Adipocyte (in vitro differentiated cells): ENCODE results near the gene MTARC2.

Experiments used
- DNase-seq: peaks from one replicate; pipeline ENCODE4 v3.0.0-alpha.2; 2015; ENCODE audit warnings: low read depth
- H3K27me3 ChIP-seq: replicated peaks from 2 replicates; pipeline ENCODE4 v1.7.0; 2013; ENCODE audit warnings: mild to moderate bottlenecking, low read length, moderate library complexity; ENCODE audit not compliant: control insufficient read depth, insufficient read depth
- H3K36me3 ChIP-seq: 2 replicates; pipeline ENCODE4 v1.7.0; 2013; ENCODE audit warnings: low read length, mild to moderate bottlenecking, moderate library complexity; ENCODE audit not compliant: control insufficient read depth, insufficient read depth, severe bottlenecking
- H3K4me1 ChIP-seq: 2 replicates; pipeline ENCODE4 v1.7.0; 2013; ENCODE audit warnings: mild to moderate bottlenecking, low read length, moderate library complexity; ENCODE audit not compliant: control insufficient read depth, insufficient read depth
- H3K4me3 ChIP-seq: 2 replicates; pipeline ENCODE4 v1.7.0; 2013; ENCODE audit warnings: mild to moderate bottlenecking, low read length, moderate library complexity
- H3K9ac ChIP-seq: 2 replicates; pipeline ENCODE4 v1.7.0; 2013; ENCODE audit warnings: mild to moderate bottlenecking, low read length, moderate library complexity
- H3K9me3 ChIP-seq: 2 replicates; pipeline ENCODE4 v1.7.0; 2013; ENCODE audit warnings: mild to moderate bottlenecking, low read length, moderate library complexity; ENCODE audit not compliant: control insufficient read depth

MTARC2 gene

DNA sequence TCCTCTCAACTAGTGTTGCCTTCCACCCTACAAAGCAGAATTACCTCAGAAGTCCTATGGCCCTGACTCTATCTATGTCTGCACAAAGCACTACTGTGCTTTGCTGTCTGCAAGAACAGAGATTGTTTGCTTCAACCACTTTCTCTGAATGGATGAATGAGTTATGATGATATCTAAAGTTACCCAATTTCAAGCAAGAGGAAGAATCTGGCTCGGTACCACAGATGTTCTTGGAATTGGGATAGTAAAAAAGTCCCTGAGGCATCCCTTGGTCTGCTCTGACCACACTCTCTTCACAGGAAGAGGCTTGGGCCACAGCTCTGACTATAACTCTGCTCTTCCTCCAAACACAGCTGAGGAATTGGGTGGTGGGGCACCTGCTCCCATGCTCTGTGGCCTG, 69.8 kb downstream of the MTARC2 start:
- peak; percentile 13 for DNase-seq
- H3K27me3 ChIP-seq = peaks cover 4% of the 10 kb centered on the region
- no peaks in the 10 kb centered on the region for H3K9me3 ChIP-seq

DNA sequence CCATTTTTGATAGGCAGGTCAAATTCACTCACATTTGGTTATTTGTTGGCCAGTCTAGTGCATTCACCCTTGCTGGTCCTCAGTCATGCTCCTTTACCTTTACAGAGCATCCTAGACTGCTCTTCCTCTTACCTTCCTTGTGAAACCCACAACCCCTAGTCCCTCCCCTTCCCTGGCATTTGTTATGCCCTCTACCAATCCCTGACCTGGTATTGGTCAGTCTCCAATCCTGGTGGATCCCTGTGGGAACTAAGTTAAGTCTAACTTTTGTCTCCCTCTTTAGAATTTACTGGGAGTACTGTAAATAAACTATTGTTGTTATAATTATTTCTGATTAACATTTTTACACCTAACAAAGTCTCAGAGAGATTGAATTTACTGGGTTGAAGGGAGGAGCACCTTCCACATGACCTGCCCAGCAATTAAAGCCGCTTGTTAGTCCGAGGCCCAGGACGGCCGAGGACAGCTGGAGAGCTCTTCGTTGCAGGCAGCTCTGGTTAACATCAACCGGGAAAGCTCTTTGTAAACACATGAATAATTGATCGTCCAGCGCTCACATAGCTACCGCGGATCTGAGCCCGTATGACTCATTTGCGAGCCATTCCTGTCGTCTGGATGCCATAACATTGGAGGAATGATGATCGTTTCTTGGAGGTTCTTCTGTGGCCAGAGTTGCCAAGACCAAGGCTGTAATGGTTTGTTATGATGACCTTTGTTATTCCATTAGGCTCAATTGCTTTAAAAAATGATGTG, 70.5 kb downstream of the MTARC2 start:
- Histone ChIP-seq H3K4me3 (peak overlapping the region; percentile 16), H3K36me3 (peaks cover 11% of the 10 kb centered on the region), H3K9ac (no peak overlapping the region), H3K9me3 (no peaks in the 10 kb centered on the region), H3K4me1 (peaks cover 22% of the 10 kb centered on the region), H3K27me3 (peaks cover 4% of the 10 kb centered on the region)
- DNase-seq = peak; percentile 74

More for the DNA sequence above, 69.8 kb downstream of the MTARC2 start:
- peaks cover 22% of the 10 kb centered on the region for H3K4me1 ChIP-seq
- H3K36me3 ChIP-seq = peaks cover 18% of the 10 kb centered on the region
- H3K4me3 ChIP-seq = peak overlapping the region; percentile 1
- H3K9ac ChIP-seq = no peak overlapping the region

DNA sequence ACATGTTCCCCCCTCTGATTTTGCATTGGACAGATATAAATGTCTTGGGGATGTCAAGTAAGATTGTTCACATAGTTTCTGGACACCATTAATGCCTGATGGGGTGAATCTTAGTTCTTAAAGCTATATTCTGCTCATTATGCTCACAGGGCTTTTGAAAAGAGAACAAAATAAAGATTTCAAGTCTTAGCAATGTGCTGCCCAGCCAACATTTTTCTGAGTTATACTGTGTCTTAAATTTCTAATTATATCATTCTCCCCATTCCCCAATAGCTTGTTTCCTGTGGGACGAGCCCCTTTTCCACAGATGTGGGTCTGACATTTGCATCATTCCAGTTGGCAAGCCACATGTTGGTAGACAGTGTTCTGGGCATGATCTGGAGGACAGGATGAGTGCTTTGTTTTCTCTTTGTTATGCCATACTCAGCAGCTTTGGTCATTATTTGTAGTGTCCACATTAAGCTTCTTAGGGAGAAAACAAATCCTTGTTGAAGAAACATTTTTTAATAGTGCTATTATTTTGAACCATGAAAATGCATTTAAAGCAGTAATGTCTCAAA, 71.4 kb downstream of the MTARC2 start:
- Histone ChIP-seq H3K9me3 (no peaks in the 10 kb centered on the region), H3K9ac (no peak overlapping the region), H3K4me1 (peaks cover 28% of the 10 kb centered on the region), H3K36me3 (peaks cover 7% of the 10 kb centered on the region), H3K27me3 (peaks cover 4% of the 10 kb centered on the region), H3K4me3 (peak overlapping the region; percentile 16)
- no peak for DNase-seq

DNA sequence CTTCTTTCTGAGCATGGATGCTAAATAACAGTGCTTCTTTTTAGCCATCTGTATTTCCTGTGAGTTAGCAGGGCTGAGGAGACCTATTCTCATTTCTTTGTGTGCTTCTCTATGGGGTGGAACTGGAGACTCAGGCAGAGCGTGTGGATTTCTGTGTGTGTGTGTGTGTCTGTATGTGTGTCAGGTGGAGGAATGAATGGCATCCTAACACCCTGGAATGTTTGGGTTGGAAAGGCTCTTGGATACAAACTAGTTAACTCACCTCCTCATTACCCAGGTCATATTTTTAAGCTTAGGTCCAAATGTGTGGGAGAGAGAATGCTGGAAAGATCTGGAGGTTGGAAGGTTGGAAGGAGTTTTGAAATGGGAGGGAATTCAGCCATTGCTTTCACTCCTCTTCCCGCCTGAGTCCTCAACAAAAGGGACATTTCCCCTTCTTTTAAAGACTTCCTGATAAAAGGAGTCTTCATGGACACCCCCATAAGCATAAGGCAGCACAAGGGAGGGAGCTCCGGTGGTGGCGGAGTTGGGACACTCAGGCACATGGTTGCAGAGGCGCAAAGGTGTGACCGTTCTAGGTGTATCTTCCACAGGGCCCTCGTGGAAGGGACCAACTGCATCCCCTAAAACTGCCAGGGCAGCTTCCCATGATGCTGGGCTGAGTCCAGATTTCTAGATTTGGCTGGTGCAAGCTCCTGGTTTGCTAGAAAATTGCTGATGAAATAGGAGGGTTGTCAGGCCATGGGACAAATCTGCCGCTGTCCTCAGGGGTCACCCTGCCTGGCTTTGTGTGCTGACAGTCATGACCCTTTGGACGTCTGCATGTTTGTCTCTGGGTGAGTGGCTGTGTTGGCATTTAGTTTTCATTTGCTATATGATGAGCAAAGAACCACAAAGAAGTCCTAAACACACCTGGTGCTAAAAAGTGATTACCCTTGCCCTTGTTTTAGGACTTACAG, 76.2 kb downstream of the MTARC2 start:
- H3K4me3 ChIP-seq = no peak overlapping the region
- H3K4me1 ChIP-seq = peaks cover 24% of the 10 kb centered on the region
- no peaks in the 10 kb centered on the region for H3K9me3 ChIP-seq
- DNase-seq = no peak
- H3K9ac ChIP-seq = no peak overlapping the region
- H3K36me3 ChIP-seq = no peaks in the 10 kb centered on the region
- no peaks in the 10 kb centered on the region for H3K27me3 ChIP-seq

DNA sequence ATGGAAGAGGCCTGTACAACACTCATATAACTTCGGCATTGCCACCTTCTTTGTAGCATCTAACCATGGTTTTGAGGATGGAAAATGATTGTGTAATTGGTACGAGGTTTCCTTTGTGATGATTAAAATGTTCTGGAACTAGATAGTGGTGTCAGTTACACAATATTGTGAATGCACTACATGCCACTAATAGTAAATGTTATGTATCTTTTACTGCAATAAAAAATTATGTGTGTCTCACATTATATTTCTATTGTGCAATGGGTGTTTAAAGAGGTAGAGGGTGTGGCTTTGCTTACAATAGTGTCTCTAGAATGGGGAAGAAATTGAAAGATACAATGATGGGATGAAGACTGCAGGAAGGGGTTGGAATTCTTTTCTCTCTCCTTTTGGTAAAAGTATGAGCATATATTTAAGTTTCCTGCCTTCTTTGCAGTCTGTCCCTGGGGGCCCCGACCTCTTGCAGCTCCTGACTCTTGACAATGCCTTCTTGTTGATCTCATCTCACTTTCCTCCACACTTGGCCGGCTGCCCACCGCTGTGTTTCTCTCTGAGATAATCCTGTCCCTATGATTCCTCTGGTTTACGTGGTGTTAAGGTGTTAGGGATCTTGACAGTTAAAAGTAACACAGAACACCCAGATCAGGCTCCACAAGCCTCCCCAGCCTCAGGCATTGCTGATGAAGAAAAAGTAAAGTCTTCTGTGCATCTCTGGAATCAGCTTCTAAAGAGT, 77.9 kb downstream of the MTARC2 start:
- no peak overlapping the region for H3K9ac ChIP-seq
- H3K9me3 ChIP-seq = no peaks in the 10 kb centered on the region
- H3K4me1 ChIP-seq = peaks cover 16% of the 10 kb centered on the region
- H3K27me3 ChIP-seq = no peaks in the 10 kb centered on the region
- DNase-seq = peak; percentile 27
- no peaks in the 10 kb centered on the region for H3K36me3 ChIP-seq
- H3K4me3 ChIP-seq = no peak overlapping the region

DNA sequence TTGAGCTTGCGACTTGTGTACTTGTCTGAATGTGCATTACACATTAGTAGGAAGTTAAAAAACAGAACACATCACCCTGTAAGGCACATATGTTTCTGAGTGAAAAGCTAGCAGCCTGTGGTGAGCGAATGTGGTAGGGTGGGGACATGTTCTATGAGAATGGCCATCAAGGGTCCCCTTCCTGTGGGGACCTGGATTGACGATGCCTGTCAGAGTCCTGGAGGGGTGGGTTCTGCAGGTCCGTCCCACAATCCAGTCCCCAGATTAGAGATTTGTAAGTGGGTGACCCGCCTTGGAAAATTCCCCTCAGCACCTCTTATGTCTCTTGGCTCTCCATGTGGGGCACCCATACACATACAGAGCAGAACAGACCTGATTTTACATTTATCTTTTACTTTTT, 78.6 kb downstream of the MTARC2 start:
- no peak for DNase-seq
- Histone ChIP-seq H3K36me3 (no peaks in the 10 kb centered on the region), H3K9me3 (no peaks in the 10 kb centered on the region), H3K4me3 (no peak overlapping the region), H3K4me1 (peaks cover 16% of the 10 kb centered on the region), H3K9ac (no peak overlapping the region), H3K27me3 (no peaks in the 10 kb centered on the region)

DNA sequence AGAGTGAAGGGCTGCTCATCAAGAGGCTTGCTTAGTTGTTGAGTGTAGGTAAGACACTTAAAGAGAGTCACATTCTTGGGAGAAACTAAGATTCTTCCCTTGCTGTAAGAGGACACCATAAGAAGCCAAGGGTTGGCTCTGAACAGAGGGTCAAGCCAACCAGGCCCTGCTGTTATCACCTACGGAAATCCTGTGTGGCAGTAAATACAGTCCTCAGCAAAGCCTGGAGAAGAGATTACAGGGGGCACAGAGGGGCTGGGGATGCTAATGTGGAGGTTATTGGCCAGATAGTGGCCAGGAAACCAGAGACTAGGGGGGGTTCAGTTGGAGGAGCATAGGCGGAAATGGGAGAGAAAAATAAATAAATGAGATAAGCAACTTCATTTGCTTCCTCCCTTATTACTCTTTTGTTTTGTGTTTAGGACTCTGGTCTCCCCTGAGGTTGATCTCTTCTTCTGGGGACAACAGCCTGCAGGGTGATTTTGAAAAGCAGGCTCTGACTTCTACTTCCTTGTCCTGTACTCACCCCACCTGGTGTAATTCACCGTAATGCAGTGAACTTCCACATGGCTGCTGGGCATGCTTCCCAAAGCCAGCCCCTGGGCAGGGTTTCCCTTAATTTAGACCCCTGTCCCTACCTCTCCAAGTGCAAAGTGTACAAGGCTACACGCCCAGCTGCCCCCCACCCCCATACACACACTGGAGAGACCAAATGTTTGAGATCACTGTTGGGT, 79.5 kb downstream of the MTARC2 start:
- no peak for DNase-seq
- H3K9me3 ChIP-seq = no peaks in the 10 kb centered on the region
- H3K36me3 ChIP-seq = no peaks in the 10 kb centered on the region
- no peaks in the 10 kb centered on the region for H3K27me3 ChIP-seq
- H3K4me1 ChIP-seq = peaks cover 16% of the 10 kb centered on the region
- no peak overlapping the region for H3K4me3 ChIP-seq
- H3K9ac ChIP-seq = no peak overlapping the region

DNA sequence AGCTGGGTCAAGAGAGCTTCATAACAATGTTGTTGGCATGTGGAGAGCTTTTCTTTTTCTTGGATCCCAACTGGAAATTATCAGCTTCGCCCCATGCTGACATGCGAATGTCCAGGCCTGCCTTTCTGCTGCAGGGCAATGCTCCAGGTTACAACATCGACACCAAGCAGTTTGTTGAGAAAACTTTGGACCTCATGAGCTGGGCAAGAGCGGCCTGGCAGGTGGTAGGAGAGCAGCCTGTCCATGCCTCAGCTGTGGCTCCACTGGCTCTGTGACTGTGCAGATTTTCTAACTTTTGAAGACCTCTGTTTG, 80.0 kb downstream of the MTARC2 start:
- H3K9ac ChIP-seq = no peak overlapping the region
- H3K9me3 ChIP-seq = no peaks in the 10 kb centered on the region
- peaks cover 16% of the 10 kb centered on the region for H3K4me1 ChIP-seq
- DNase-seq = no peak
- H3K4me3 ChIP-seq = no peak overlapping the region
- H3K27me3 ChIP-seq = no peaks in the 10 kb centered on the region
- H3K36me3 ChIP-seq = no peaks in the 10 kb centered on the region

DNA sequence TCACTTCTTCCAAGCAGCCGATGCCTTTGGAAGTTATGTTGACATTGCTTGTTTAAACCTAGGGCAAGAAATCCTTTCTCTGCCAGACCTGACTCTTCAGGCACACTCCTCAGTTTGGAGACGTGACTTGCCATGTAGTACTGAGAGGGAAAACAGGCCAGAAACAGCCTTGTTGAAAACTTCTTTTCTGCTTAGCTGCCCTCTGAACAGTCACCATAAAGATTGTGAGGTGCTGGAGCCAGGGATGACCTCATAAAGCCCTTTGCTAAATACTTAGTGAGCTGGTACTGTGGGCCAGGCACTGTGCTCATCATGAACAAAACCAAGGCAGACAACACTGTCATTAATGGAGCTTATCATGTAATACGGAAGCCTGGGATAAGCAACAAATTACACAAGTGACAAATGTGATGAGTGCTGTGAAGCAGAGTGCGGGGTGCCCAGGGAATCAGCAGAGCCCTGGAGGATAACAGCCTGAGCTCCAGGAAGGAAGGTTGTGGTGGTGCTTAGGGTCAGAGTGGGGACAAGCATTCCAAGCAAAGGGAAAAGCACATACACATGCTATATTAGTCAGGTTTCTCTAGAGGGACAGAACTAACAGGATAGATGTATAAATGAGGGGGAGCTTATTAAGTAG, 80.9 kb downstream of the MTARC2 start:
- no peaks in the 10 kb centered on the region for H3K27me3 ChIP-seq
- H3K4me1 ChIP-seq = peaks cover 11% of the 10 kb centered on the region
- no peak for DNase-seq
- H3K9ac ChIP-seq = no peak overlapping the region
- no peaks in the 10 kb centered on the region for H3K36me3 ChIP-seq
- H3K9me3 ChIP-seq = no peaks in the 10 kb centered on the region
- H3K4me3 ChIP-seq = no peak overlapping the region

DNA sequence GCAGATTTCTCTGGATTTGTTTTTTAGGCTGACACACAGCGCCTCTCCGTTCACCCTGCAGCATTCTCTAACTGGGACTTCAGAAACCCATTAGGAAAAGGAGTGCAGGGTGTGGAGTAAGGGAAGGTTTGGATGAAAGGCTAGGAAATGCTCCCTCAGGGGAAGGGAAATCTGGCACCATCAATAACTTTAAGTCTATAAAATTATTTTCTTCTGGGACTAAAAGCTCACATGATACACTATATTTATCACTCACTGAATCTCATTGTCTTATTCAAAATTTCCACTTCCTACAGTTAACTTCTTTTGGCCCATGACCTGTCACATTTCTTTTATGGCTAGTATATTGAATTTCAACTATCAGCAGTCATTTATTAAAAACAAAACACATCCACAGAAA, 85.3 kb downstream of the MTARC2 start:
- H3K9ac ChIP-seq = no peak overlapping the region
- no peak for DNase-seq
- H3K36me3 ChIP-seq = no peaks in the 10 kb centered on the region
- no peaks in the 10 kb centered on the region for H3K9me3 ChIP-seq
- no peak overlapping the region for H3K4me3 ChIP-seq
- no peaks in the 10 kb centered on the region for H3K27me3 ChIP-seq
- no peaks in the 10 kb centered on the region for H3K4me1 ChIP-seq
